Measurements from ENCODE around the gene GTPBP1. TPM values are rescaled to one million over a fixed set of nuclear protein-coding genes. Genes with fewer than 3 reads are reported as not detected.

The GTPBP1 gene
- total and polyA plus RNA-seq, 2 donors (not counting 3 experiments of a cell fraction or from before 2014, with no cell fraction given), result 29.8 to 50.3 TPM

DNA sequence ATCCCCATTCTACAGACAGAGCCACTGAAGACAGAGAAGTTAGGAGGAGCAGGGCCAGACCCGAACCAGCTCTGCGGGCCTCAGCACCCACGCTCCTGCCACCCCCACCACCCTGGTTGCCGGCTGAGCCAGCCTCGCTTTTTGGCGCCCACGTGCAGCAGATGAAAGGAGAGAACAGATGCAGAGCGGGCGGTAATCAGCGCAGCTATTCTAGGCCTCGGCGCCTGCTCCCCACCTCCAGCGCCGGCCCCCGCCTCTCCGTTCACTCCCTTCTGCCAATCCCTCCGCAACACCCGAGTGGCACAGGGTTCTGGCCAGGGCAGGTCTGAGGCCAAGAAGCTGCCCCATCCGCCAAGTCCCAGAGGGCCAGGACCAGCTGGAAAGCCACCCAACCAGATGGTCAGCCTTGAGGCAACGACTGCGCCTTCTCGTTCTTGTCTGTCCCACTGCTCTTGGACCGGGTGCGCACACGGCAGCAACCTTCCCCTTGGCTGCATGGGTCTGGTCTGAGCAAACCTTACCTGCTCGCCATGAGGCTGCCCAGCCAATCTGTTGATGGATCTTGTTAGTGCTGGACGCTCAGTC is 71.4 kb downstream of the GTPBP1 start:
- Histone ChIP-seq H3K4me2 (ENCODE audit: insufficient read depth, low read length) (no peak overlapping the region), H3K9me1 (replicated peaks; ENCODE audit: control insufficient read depth, extremely low read depth, insufficient read depth, low read length) (no peaks in the 10 kb centered on the region), H3K9ac (replicated peaks; ENCODE audit: extremely low read depth, insufficient read depth, low read length) (no peak overlapping the region), H3K79me2 (ENCODE audit: control insufficient read depth, insufficient read depth, low read length) (no peaks in the 10 kb centered on the region), H3K4me3 (replicated peaks in 1 of 3; ENCODE audit: insufficient read depth in 1 of 3, low read depth in 1 of 3, low read length in 3 of 3) (no peak overlapping the region), H3K27me3 (ENCODE audit: control insufficient read depth in 2 of 2, insufficient read depth in 2 of 2, low read length in 2 of 2) (no peaks in the 10 kb centered on the region), H3K4me1 (ENCODE audit: control insufficient read depth, extremely low read depth, insufficient read depth, low read length) (no peaks in the 10 kb centered on the region), H3K36me3 (ENCODE audit: control insufficient read depth in 2 of 2, extremely low read depth in 1 of 2, insufficient read depth in 2 of 2, low read length in 2 of 2) (no peaks in the 10 kb centered on the region), H3K27ac (ENCODE audit: insufficient read depth, low read depth, low read length) (no peak overlapping the region), H3K9me3 (replicated peaks; ENCODE audit: control insufficient read depth, insufficient read depth, low read length) (no peaks in the 10 kb centered on the region), H2AFZ (ENCODE audit: low read depth, low read length) (no peak overlapping the region), H4K20me1 (replicated peaks; ENCODE audit: control insufficient read depth, extremely low read depth, insufficient read depth, low read length) (no peaks in the 10 kb centered on the region)
- DNase-seq (ENCODE audit: low read depth, low spot score) (no peak), FAIRE-seq (no peak)
- ChIA-PET CTCF (interaction anchor here (2.0 kb wide), 1 partner anchor 9 kb away, joined by 20 read pairs; no protein-coding TSS in a partner anchor), POLR2A (no interaction called here)
- intact Hi-C loops (cut with micrococcal nuclease) (no loop called here), dilution Hi-C loops (cut with MboI; ENCODE audit: extremely low pct_ligation_motif_present, low sequenced_read_pairs) (no loop called here)
- TF ChIP-seq POLR2AphosphoS5 (IDR thresholded peaks at IDR 0.05; ENCODE audit: insufficient read depth, low read depth, low read length) (no peak), MYC (IDR thresholded peaks at IDR 0.05; ENCODE audit: low read depth, low read length) (no peak), POLR2A (IDR thresholded peaks at IDR 0.05; ENCODE audit: low read depth, low read length) (no peak), JUN (IDR thresholded peaks at IDR 0.05; ENCODE audit: borderline replicate concordance, insufficient read depth, insufficient read length, low read depth) (no peak)
- no TSS peak for BruUV-seq (replicated peaks)

DNA sequence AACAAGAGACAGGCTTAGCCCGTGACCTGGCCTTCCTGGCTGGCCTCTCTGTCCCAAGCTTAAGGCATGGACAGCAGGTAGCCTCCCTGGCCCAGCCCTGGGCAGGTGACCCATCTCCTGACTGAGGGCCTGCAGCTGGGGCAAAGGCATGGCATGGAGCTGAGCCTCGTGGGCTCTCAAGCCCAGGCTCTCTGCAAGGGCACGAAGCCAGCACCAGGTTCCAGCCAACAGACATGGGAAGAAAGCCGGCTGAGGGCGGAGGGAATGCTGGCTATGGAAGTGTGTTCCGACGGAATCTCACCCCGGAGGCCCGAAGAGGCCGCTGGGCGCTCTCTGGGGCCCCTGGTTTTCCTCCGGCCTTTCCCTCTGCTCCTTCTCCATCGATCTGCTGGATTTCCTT is 75.3 kb downstream of the GTPBP1 start:
- DNase-seq (ENCODE audit: low read depth, low spot score) (no peak), FAIRE-seq (no peak)
- ChIA-PET POLR2A (no interaction called here), CTCF (interaction anchor here (0.6 to 6.2 kb wide), 3 partner anchors 13 to 341 kb away, joined by 3 to 82 read pairs (median 3); no protein-coding TSS in a partner anchor)
- BruUV-seq (replicated peaks), result no TSS peak
- Histone ChIP-seq H3K9me1 (replicated peaks; ENCODE audit: control insufficient read depth, extremely low read depth, insufficient read depth, low read length) (no peaks in the 10 kb centered on the region), H4K20me1 (replicated peaks; ENCODE audit: control insufficient read depth, extremely low read depth, insufficient read depth, low read length) (no peaks in the 10 kb centered on the region), H3K4me1 (ENCODE audit: control insufficient read depth, extremely low read depth, insufficient read depth, low read length) (no peaks in the 10 kb centered on the region), H3K79me2 (ENCODE audit: control insufficient read depth, insufficient read depth, low read length) (no peaks in the 10 kb centered on the region), H3K4me3 (replicated peaks in 1 of 3; ENCODE audit: insufficient read depth in 1 of 3, low read depth in 1 of 3, low read length in 3 of 3) (no peak overlapping the region), H3K4me2 (ENCODE audit: insufficient read depth, low read length) (no peak overlapping the region), H3K9me3 (replicated peaks; ENCODE audit: control insufficient read depth, insufficient read depth, low read length) (no peaks in the 10 kb centered on the region), H2AFZ (ENCODE audit: low read depth, low read length) (no peak overlapping the region), H3K9ac (replicated peaks; ENCODE audit: extremely low read depth, insufficient read depth, low read length) (no peak overlapping the region), H3K27ac (ENCODE audit: insufficient read depth, low read depth, low read length) (no peak overlapping the region), H3K36me3 (ENCODE audit: control insufficient read depth in 2 of 2, extremely low read depth in 1 of 2, insufficient read depth in 2 of 2, low read length in 2 of 2) (no peaks in the 10 kb centered on the region), H3K27me3 (ENCODE audit: control insufficient read depth in 2 of 2, insufficient read depth in 2 of 2, low read length in 2 of 2) (no peaks in the 10 kb centered on the region)
- dilution Hi-C loops (cut with MboI; ENCODE audit: extremely low pct_ligation_motif_present, low sequenced_read_pairs) (no loop called here), intact Hi-C loops (cut with micrococcal nuclease) (no loop called here)
- TF ChIP-seq, protein P1, sequence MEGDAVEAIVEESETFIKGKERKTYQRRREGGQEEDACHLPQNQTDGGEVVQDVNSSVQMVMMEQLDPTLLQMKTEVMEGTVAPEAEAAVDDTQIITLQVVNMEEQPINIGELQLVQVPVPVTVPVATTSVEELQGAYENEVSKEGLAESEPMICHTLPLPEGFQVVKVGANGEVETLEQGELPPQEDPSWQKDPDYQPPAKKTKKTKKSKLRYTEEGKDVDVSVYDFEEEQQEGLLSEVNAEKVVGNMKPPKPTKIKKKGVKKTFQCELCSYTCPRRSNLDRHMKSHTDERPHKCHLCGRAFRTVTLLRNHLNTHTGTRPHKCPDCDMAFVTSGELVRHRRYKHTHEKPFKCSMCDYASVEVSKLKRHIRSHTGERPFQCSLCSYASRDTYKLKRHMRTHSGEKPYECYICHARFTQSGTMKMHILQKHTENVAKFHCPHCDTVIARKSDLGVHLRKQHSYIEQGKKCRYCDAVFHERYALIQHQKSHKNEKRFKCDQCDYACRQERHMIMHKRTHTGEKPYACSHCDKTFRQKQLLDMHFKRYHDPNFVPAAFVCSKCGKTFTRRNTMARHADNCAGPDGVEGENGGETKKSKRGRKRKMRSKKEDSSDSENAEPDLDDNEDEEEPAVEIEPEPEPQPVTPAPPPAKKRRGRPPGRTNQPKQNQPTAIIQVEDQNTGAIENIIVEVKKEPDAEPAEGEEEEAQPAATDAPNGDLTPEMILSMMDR (IDR thresholded peaks at IDR 0.05; ENCODE audit: extremely low read depth in 1 of 2, insufficient read depth in 1 of 2, low read depth in 1 of 2, low read length in 2 of 2), result no peak
- TF ChIP-seq POLR2A (IDR thresholded peaks at IDR 0.05; ENCODE audit: low read depth, low read length) (no peak), POLR2AphosphoS5 (IDR thresholded peaks at IDR 0.05; ENCODE audit: insufficient read depth, low read depth, low read length) (no peak), JUN (IDR thresholded peaks at IDR 0.05; ENCODE audit: borderline replicate concordance, insufficient read depth, insufficient read length, low read depth) (no peak), FOS (IDR thresholded peaks at IDR 0.05; ENCODE audit: borderline replicate concordance, insufficient read depth, low read length) (no peak), GATA2 (IDR thresholded peaks at IDR 0.05; ENCODE audit: insufficient read depth, insufficient read length, low read depth, low read length) (no peak), MYC (IDR thresholded peaks at IDR 0.05; ENCODE audit: low read depth, low read length) (no peak), EZH2 (IDR thresholded peaks at IDR 0.05; ENCODE audit: borderline replicate concordance, low read depth, low read length, severe bottlenecking) (no peak)
- TF ChIP-seq, protein P2, sequence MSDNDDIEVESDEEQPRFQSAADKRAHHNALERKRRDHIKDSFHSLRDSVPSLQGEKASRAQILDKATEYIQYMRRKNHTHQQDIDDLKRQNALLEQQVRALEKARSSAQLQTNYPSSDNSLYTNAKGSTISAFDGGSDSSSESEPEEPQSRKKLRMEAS (IDR thresholded peaks at IDR 0.05; ENCODE audit: insufficient read depth, insufficient read length), result no peak
